Spinal cord (tissue), 4 donors: Measurements from ENCODE around the gene RNU1-1. TPM values are rescaled to one million over a fixed set of nuclear protein-coding genes. Genes with fewer than 3 reads are reported as not detected.

Source experiments
- polyA plus RNA-seq, 2 donors: library from polyadenylated mRNA; unstranded; fragments of 120-200 nt; gene quantifications; one replicate each; pipeline ENCODE4 v1.2.1, GENCODE V29; 2013; ENCODE audit not compliant: insufficient read length in 2 of 2
- small RNA-seq: library from RNA; depleted of rRNA; stranded (forward); fragments of <200 nt; gene quantifications from one replicate; pipeline ENCODE3, GENCODE V24; 2014; ENCODE audit warnings: low replicate concordance
- total RNA-seq, 2 donors: library from RNA; depleted of rRNA in 1 of 2; stranded (reverse); fragments of 120-200 nt in 1 of 2; fragments of >200 nt in 1 of 2; gene quantifications; one replicate each; pipeline versions ENCODE4 v1.2.3 to v1.2.4, GENCODE V29; 2013 to 2014

RNU1-1 gene
- total and polyA plus RNA-seq, 4 donors: 1.2 to 29,651 (median 4,182) TPM; not detected in 1

Small RNAs within 50 kb of the gene (small RNA-seq; reads per million reads assigned to genes)
- 0.06 reads per million for gene RNU1-1
- gene RNU1-6P: not detected

Other genes with a start within 250 kb of the RNU1-1 start
- gene FBXO42, start 161.8 kb downstream of the RNU1-1 start, total RNA-seq: 10 to 100 TPM; 22.8 to 27.8 TPM
- 10 to 100 TPM; 27.2 to 29.2 TPM for gene FBXO42, start 161.8 kb downstream of the RNU1-1 start, polyA plus RNA-seq
- gene SZRD1, start 147.0 kb downstream of the RNU1-1 start, total RNA-seq: 10 to 100 TPM; 13.1 to 67.3 TPM
- gene SZRD1, start 147.0 kb downstream of the RNU1-1 start, polyA plus RNA-seq: 10 to 100 TPM; 70.8 to 77.5 TPM
- gene SPATA21, start 76.9 kb downstream of the RNU1-1 start, total RNA-seq: under 1 TPM in 1 of 2 donors, not detected in 1; 0.17 TPM
- under 1 TPM in 1 of 2 donors, not detected in 1; 0.59 TPM for gene SPATA21, start 76.9 kb downstream of the RNU1-1 start, polyA plus RNA-seq
- 10 to 100 TPM; 45.3 to 96.6 TPM for gene NECAP2, start 73.6 kb downstream of the RNU1-1 start, total RNA-seq
- gene NECAP2, start 73.6 kb downstream of the RNU1-1 start, polyA plus RNA-seq: 10 to 100 TPM; 56.3 to 61.5 TPM
- gene NBPF1, start 99.3 kb upstream of the RNU1-1 start, total RNA-seq: 10 to 100 TPM; 78.3 to 79.7 TPM
- gene NBPF1, start 99.3 kb upstream of the RNU1-1 start, polyA plus RNA-seq: 100 to 1,000 TPM in 1 of 2 donors, 10 to 100 TPM in 1; 66.5 to 112 TPM
- gene RNU1-3, start 152.7 kb upstream of the RNU1-1 start, total RNA-seq: over 10,000 TPM in 1 of 2 donors, 1,000 to 10,000 TPM in 1; 4,182 to 29,651 TPM
- gene RNU1-3, start 152.7 kb upstream of the RNU1-1 start, polyA plus RNA-seq: 1 to 10 TPM in 1 of 2 donors, not detected in 1; 1.2 TPM
- gene RNU1-4, start 226.2 kb upstream of the RNU1-1 start, total RNA-seq: over 10,000 TPM in 1 of 2 donors, 1,000 to 10,000 TPM in 1; 4,182 to 29,651 TPM
- gene RNU1-4, start 226.2 kb upstream of the RNU1-1 start, polyA plus RNA-seq: 1 to 10 TPM in 1 of 2 donors, not detected in 1; 1.2 TPM